Neutrophil (primary cell): ENCODE results near the gene DUSP15.

ENCODE experiments used
- H3K27ac ChIP-seq: fragments of 200-600 bp; sonication (generic); 2 replicates; pipeline ENCODE4 v1.5.1; 2016; ENCODE audit warnings: mild to moderate bottlenecking, moderate library complexity
- H3K27me3 ChIP-seq: fragments of 200-600 bp; sonication (generic); 2 replicates; pipeline ENCODE4 v1.6.0; 2016; ENCODE audit warnings: mild to moderate bottlenecking
- H3K36me3 ChIP-seq: fragments of 200-600 bp; sonication (generic); 2 replicates; pipeline ENCODE4 v1.5.1; 2017
- H3K4me1 ChIP-seq, 2 experiments: fragments of 200-600 bp in 1 of 2; sonication (generic) in 1 of 2; 1 replicate in 1 of 2; 2 replicates in 1 of 2; pipeline versions ENCODE4 v1.5.1 to v1.6.1; 2013 to 2016; ENCODE audit warnings: low read depth in 1 of 2, low read length in 1 of 2, mild to moderate bottlenecking in 1 of 2, moderate library complexity in 1 of 2; ENCODE audit not compliant: control insufficient read depth in 1 of 2, insufficient read depth in 1 of 2
- H3K4me3 ChIP-seq, 2 experiments: fragments of 200-600 bp in 1 of 2; sonication (generic) in 1 of 2; 1 replicate in 1 of 2; 2 replicates in 1 of 2; pipeline ENCODE4 v1.5.1; 2013 to 2016; ENCODE audit warnings: low read depth in 1 of 2, low read length in 1 of 2, mild to moderate bottlenecking in 1 of 2, moderate library complexity in 1 of 2
- H3K9me3 ChIP-seq: fragments of 200-600 bp; sonication (generic); 2 replicates; pipeline ENCODE4 v1.5.1; 2016
- TF ChIP-seq, protein P1 (sequence below): fragments of 200-600 bp; sonication (generic); IDR thresholded peaks from 2 replicates; pipeline ENCODE4 v1.5.1; 2016; ENCODE audit warnings: antibody characterized with exemption

DUSP15 gene

DNA sequence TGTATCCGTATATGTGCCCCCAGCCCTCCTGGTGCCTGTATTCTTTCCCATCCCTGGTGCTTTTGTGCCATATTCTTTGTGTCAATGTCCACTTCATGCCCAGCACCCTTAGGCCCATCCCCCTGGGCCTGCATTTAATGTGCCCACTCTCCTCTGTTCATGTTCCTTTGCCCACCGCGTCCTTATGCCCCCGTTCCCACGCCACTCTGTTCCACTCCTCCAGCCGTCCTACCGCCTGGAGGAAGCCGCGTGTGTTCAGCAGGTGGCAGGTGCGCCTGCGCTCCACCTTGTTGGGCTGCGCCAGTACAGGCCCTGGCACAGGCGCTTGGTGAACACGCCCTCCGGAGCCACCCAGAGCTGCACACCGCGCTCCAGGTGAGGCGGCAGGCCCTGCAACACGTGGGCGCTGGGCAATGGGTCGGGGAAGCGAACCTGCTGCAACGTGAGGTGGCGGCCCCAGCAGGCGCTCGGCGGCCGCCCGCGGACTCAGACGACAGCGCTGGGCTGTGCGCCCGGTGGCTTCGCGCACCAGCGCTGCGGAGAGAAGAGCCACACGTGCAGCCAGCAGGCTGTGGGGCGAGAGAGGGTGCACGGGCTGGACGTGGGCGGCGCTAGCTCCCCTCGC, 20.9 kb downstream of the DUSP15 start:
- Histone ChIP-seq H3K4me3 (no peak overlapping the region), H3K9me3 (no peaks in the 10 kb centered on the region), H3K4me1 (no peaks in the 10 kb centered on the region), H3K27me3 (peaks cover 49% of the 10 kb centered on the region), H3K36me3 (no peaks in the 10 kb centered on the region), H3K27ac (no peak overlapping the region)
- TF ChIP-seq, protein P1, sequence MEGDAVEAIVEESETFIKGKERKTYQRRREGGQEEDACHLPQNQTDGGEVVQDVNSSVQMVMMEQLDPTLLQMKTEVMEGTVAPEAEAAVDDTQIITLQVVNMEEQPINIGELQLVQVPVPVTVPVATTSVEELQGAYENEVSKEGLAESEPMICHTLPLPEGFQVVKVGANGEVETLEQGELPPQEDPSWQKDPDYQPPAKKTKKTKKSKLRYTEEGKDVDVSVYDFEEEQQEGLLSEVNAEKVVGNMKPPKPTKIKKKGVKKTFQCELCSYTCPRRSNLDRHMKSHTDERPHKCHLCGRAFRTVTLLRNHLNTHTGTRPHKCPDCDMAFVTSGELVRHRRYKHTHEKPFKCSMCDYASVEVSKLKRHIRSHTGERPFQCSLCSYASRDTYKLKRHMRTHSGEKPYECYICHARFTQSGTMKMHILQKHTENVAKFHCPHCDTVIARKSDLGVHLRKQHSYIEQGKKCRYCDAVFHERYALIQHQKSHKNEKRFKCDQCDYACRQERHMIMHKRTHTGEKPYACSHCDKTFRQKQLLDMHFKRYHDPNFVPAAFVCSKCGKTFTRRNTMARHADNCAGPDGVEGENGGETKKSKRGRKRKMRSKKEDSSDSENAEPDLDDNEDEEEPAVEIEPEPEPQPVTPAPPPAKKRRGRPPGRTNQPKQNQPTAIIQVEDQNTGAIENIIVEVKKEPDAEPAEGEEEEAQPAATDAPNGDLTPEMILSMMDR = no peak

DNA sequence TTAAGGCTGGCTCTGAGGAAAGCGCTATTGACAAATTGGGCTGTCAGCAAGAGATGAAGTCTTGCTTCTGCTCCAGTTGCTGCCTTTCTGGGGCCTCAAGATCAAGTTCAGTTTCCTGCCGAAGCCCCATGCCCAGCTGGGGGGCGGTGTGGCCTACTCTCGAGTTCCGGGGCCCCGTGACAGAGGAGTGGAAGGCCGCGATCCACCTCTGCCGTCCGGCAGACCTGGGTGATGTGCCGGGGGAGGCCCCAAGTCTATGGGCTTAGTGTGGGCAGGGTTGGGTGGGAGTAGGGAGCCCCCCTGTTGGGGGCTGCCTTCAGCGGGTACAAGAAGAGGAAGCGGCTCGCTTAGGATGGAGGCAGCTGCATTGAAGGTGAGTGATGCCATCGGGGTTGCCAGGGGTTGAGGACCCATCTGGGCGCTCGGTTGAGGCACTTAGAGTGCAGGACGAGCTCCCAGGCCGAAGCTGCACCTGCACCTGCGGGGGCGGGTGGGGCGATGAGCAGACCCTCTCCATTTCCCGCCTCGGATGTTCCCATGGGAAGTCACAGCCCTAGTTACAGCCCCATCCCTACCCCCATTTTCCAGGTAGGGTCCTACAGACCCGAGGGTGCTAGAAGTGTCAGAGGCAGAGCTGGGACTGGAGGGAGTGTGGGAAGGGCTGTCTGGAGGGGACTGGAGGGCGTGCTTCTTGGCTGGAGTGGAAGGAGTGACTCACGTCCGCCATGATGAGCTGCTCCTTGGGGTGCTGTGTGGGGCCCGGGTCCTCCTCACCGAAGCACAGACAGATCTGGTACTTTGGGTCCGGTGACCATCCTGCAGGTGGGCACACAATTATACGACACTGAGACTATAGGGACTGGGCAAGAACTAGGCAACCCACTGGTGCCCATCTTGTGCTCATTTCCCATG, 22.0 kb downstream of the DUSP15 start:
- peaks cover 46% of the 10 kb centered on the region for H3K27me3 ChIP-seq
- TF ChIP-seq, protein P1 = no peak

DNA sequence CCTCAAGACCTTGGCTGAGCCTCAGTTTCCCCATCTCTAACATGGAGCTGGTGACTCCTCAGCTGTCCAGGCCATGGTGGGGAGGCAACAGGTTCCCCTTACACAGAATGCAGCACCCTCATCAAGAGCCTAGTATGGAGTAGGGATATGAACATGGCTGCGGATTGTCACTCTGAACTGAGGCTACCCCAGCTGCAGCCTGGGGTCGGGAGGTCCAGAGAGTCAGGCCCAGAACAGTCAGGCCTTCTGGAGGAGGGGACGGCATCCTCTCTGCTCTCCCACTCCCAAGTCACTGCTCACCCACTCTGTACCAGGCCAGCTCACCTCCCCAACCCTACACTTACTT, 23.6 kb downstream of the DUSP15 start:
- no peaks in the 10 kb centered on the region for H3K36me3 ChIP-seq
- TF ChIP-seq, protein P1 = peak; percentile 49
- peaks cover 42% of the 10 kb centered on the region for H3K27me3 ChIP-seq
- no peaks in the 10 kb centered on the region for H3K9me3 ChIP-seq
- H3K4me3 ChIP-seq = no peak overlapping the region
- no peaks in the 10 kb centered on the region for H3K4me1 ChIP-seq
- H3K27ac ChIP-seq = no peak overlapping the region

More for the DNA sequence above, 22.0 kb downstream of the DUSP15 start:
- Histone ChIP-seq H3K36me3 (no peaks in the 10 kb centered on the region), H3K4me3 (no peak overlapping the region), H3K4me1 (no peaks in the 10 kb centered on the region), H3K9me3 (no peaks in the 10 kb centered on the region), H3K27ac (no peak overlapping the region)

DNA sequence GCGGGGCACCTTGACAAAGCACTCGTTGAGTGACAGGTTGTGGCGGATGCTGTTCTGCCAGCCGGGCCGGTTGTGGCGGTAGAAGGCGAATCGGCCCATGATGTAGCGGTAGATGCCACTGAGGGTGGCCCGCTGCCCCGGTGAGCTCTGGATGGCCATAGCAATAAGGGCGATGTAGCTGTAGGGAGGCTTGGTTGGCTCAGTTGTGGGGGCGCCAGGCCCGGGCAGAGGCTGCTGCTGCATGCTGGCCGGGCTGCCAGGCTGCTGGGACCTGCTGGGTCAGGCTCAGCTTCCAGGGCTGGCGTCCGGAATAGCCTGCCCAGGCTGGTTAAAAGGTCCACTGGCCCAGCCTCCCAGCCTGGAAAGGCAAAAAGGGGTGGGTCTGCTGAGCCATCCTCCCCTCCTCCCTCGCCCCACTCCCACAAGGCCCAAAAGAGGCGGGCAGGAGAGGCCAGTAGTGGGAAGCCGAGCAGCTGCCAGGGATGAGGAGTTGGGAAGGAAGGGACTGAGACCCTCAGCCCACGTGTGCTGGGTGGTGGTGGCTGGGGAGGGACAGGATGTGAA, 24.9 kb downstream of the DUSP15 start, which contains the start of gene FOXS1:
Gene FOXS1 (minus strand): TSS at position 305 of the 564 bp plus-strand sequence. CDS start 62 bp downstream, at position 243.
- Histone ChIP-seq H3K27ac (no peak within 1 kb of the TSS), H3K27me3 (peaks cover 28% of the 10 kb centered on the region), H3K36me3 (no peaks in the 10 kb centered on the region), H3K4me3 (no peak within 1 kb of the TSS), H3K9me3 (no peaks in the 10 kb centered on the region), H3K4me1 (no peaks in the 10 kb centered on the region)
- TF ChIP-seq, protein P1 = no peak

DNA sequence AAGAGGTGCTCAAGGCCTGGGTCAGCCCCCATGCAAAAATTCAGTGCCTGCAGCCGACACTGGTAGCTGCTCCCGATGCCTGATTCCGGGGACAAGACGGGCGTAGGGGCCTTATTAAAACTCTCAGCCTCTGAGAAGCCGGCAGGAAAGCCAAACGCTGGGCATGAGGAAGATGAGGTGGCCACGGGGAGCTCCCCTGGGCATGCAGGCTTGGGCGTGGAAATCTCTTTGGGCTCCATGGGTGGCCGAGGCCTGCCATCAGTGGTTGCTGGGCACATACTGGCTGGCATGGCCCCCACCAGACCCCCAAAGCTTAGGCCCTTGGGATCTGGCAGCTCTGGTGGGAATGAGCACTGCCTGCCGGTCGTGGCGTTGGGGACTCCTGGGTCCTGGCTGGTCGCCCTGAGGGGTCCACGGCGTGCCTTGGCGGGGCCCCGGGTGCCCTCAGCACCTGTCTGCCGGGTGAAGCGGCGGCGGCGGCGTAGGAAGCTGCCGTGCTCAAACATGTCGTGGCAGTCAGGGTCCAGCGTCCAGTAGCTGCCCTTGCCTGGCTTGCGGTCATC, 25.5 kb downstream of the DUSP15 start:
- Histone ChIP-seq H3K9me3 (no peaks in the 10 kb centered on the region), H3K4me1 (no peaks in the 10 kb centered on the region), H3K4me3 (no peak overlapping the region), H3K27ac (no peak overlapping the region), H3K27me3 (peaks cover 23% of the 10 kb centered on the region), H3K36me3 (no peaks in the 10 kb centered on the region)
- TF ChIP-seq, protein P1 = no peak
